HepG2 (cell line): Measurements from ENCODE around the gene IGLON5. TPM values are rescaled to one million over a fixed set of nuclear protein-coding genes. Genes with fewer than 3 reads are reported as not detected.
A peak's percentile ranks its signal among the peaks of the same experiment; 100 is the strongest.

Experiments used
- ATM ChIP-seq: fragments of 450-650 bp; IDR thresholded peaks from 2 replicates; pipeline ENCODE4 v1.7.1; 2017; ENCODE audit warnings: mild to moderate bottlenecking, borderline replicate concordance
- CBFB ChIP-seq: sonication (generic); formaldehyde crosslinking; IDR thresholded peaks from 2 replicates; pipeline ENCODE4 v1.4.0; 2020; ENCODE audit warnings: missing genetic modification reagents
- CCDC6 ChIP-seq: sonication (generic); formaldehyde crosslinking; IDR thresholded peaks from 2 replicates; pipeline ENCODE4 v1.8.1; 2022; ENCODE audit warnings: mild to moderate bottlenecking, missing genetic modification reagents, moderate library complexity
- DR1 ChIP-seq: sonication (generic); formaldehyde crosslinking; IDR thresholded peaks from 2 replicates; pipeline ENCODE4 v1.8.0; 2021; ENCODE audit warnings: mild to moderate bottlenecking, missing genetic modification reagents, inconsistent platforms
- EEA1 ChIP-seq: sonication (generic); formaldehyde crosslinking; IDR thresholded peaks from 2 replicates; pipeline ENCODE4 v1.5.1; 2020; ENCODE audit warnings: mild to moderate bottlenecking, missing genetic modification reagents, borderline replicate concordance
- ELF3 ChIP-seq: IDR thresholded peaks from 2 replicates; pipeline ENCODE4 v1.6.1; 2016; ENCODE audit warnings: missing genetic modification reagents, missing compliant biosample characterization
- IRF1 ChIP-seq: sonication (generic); formaldehyde crosslinking; IDR thresholded peaks from 2 replicates; pipeline ENCODE4 v1.4.0; 2020; ENCODE audit warnings: low read depth, mild to moderate bottlenecking, missing genetic modification reagents
- LCORL ChIP-seq, 2 experiments: fragments of 450-650 bp in 1 of 2; sonication (generic) in 1 of 2; formaldehyde crosslinking in 1 of 2; IDR thresholded peaks; 2 replicates each; pipeline versions ENCODE4 v1.5.0 to v1.6.1; 2017 to 2020; ENCODE audit warnings: antibody characterized with exemption in 1 of 2, missing genetic modification reagents in 1 of 2
- NFIB ChIP-seq: sonication (generic); formaldehyde crosslinking; IDR thresholded peaks from 2 replicates; pipeline ENCODE4 v1.9.0; 2021; ENCODE audit warnings: missing genetic modification reagents, mild to moderate bottlenecking, borderline replicate concordance
- NR3C1 ChIP-seq: sonication (generic); formaldehyde crosslinking; IDR thresholded peaks from 2 replicates; pipeline ENCODE4 v1.4.0; 2020; ENCODE audit warnings: missing genetic modification reagents
- PRDM15 ChIP-seq: sonication (generic); formaldehyde crosslinking; IDR thresholded peaks from 2 replicates; pipeline ENCODE4 v1.4.0; 2020; ENCODE audit warnings: missing genetic modification reagents
- SALL2 ChIP-seq: sonication (generic); formaldehyde crosslinking; IDR thresholded peaks from 2 replicates; pipeline ENCODE4 v1.8.1; 2023; ENCODE audit warnings: mild to moderate bottlenecking, missing genetic modification reagents, inconsistent platforms
- SP4 ChIP-seq: sonication (generic); formaldehyde crosslinking; IDR thresholded peaks from 2 replicates; pipeline ENCODE4 v1.8.1; 2023; ENCODE audit warnings: mild to moderate bottlenecking, missing genetic modification reagents
- TEAD3 ChIP-seq: optimal IDR thresholded peaks from 2 replicates; pipeline ENCODE3; 2016; ENCODE audit warnings: borderline replicate concordance
- ZFX ChIP-seq: sonication (generic); formaldehyde crosslinking; IDR thresholded peaks from 2 replicates; pipeline ENCODE4 v1.4.0; 2020; ENCODE audit warnings: mild to moderate bottlenecking, low read depth, missing genetic modification reagents, moderate library complexity
- ZKSCAN8 ChIP-seq: IDR thresholded peaks from 2 replicates; pipeline ENCODE4 v1.6.1; 2016; ENCODE audit warnings: borderline replicate concordance, missing genetic modification reagents, missing compliant biosample characterization
- ZNF124 ChIP-seq: sonication (generic); formaldehyde crosslinking; IDR thresholded peaks from 2 replicates; pipeline ENCODE4 v1.4.0; 2020; ENCODE audit warnings: missing genetic modification reagents
- ZNF207 ChIP-seq: fragments of 450-650 bp; IDR thresholded peaks from 2 replicates; pipeline ENCODE4 v1.6.1; 2016; ENCODE audit warnings: antibody characterized with exemption, borderline replicate concordance
- ZNF260 ChIP-seq: sonication (generic); formaldehyde crosslinking; IDR thresholded peaks from 2 replicates; pipeline ENCODE4 v1.4.0; 2020; ENCODE audit warnings: missing genetic modification reagents, low read depth, mild to moderate bottlenecking, borderline replicate concordance
- ZNF292 ChIP-seq: sonication (generic); formaldehyde crosslinking; IDR thresholded peaks from 2 replicates; pipeline ENCODE4 v1.8.1; 2022; ENCODE audit warnings: mild to moderate bottlenecking, low read depth, missing genetic modification reagents, borderline replicate concordance
- ZNF329 ChIP-seq: sonication (generic); formaldehyde crosslinking; IDR thresholded peaks from 2 replicates; pipeline ENCODE4 v1.9.0; 2021; ENCODE audit warnings: low read depth, mild to moderate bottlenecking, missing genetic modification reagents
- ZNF468 ChIP-seq: sonication (generic); formaldehyde crosslinking; IDR thresholded peaks from 2 replicates; pipeline ENCODE4 v1.8.0; 2022; ENCODE audit warnings: mild to moderate bottlenecking, moderate library complexity, missing genetic modification reagents
- ZNF746 ChIP-seq: sonication (generic); formaldehyde crosslinking; IDR thresholded peaks from 2 replicates; pipeline ENCODE4 v1.8.0; 2022; ENCODE audit warnings: mild to moderate bottlenecking, missing genetic modification reagents
- ZNF776 ChIP-seq: sonication (generic); formaldehyde crosslinking; IDR thresholded peaks from 2 replicates; pipeline ENCODE4 v1.4.0; 2020; ENCODE audit warnings: mild to moderate bottlenecking, missing genetic modification reagents
- ZNF780A ChIP-seq: sonication (generic); formaldehyde crosslinking; IDR thresholded peaks from 2 replicates; pipeline ENCODE4 v1.8.0; 2022; ENCODE audit warnings: mild to moderate bottlenecking, missing genetic modification reagents, moderate library complexity
- ZNF883 ChIP-seq: sonication (generic); formaldehyde crosslinking; IDR thresholded peaks from 2 replicates; pipeline ENCODE4 v1.5.1; 2020; ENCODE audit warnings: mild to moderate bottlenecking, missing genetic modification reagents; ENCODE audit errors: not compliant biosample characterization
- polyA plus RNA-seq, 8 experiments: library from polyadenylated mRNA; depleted of rRNA in 3 of 8; stranded (reverse) in 7 of 8; unstranded in 1 of 8; fragments of >200 nt; fragmentation: Illumina TruSeq in 4 of 8; extraction: Trizol in 4 of 8; gene quantifications; 2 replicates each; pipeline versions ENCODE4 v1.2.1 to v1.2.3, GENCODE V29; 2011 to 2016; ENCODE audit warnings: low read depth in 4 of 8, missing spikeins in 1 of 8, mixed read lengths in 1 of 8; ENCODE audit not compliant: insufficient read depth in 1 of 8
- total RNA-seq, 5 experiments: library from RNA; depleted of rRNA; stranded (reverse); fragments of >200 nt; fragmentation: Illumina TruSeq; extraction: Trizol; gene quantifications; 2 replicates each; pipeline ENCODE4 v1.2.3, GENCODE V29; 2016; ENCODE audit warnings: low read depth in 1 of 5

The IGLON5 gene
- total and polyA plus RNA-seq, 2 of the 13 experiments (the other 11 are each of a cell fraction or from before 2014, with no cell fraction given) = 0.04 to 5.7 TPM

GRCh38 chr19:51367565-51368365 is 56.3 kb downstream of the IGLON5 start (continued):
- TF ChIP-seq ELF3 (CRISPR knock-in tag) (peak; percentile 31; the same call in 1 of the 2 replicates), NFIB (CRISPR knock-in tag) (no peak), PRDM15 (CRISPR knock-in tag) (0 out of 2 replicates have a peak, but pooled peaks have one; percentile 9), TEAD3 (no peak), ZNF780A (CRISPR knock-in tag) (peak; percentile 44; the same call in 1 of the 2 replicates), ZFX (CRISPR knock-in tag) (peak; percentile 87), ZKSCAN8 (CRISPR knock-in tag) (peak; percentile 25; the same call in 1 of the 2 replicates), IRF1 (CRISPR knock-in tag) (0 out of 2 replicates have a peak, but pooled peaks have one; percentile 58), ZNF329 (CRISPR knock-in tag) (peak; percentile 68; the same call in 1 of the 2 replicates), CBFB (no peak), ZNF468 (0 out of 2 replicates have a peak, but pooled peaks have one; percentile 68), ZNF883 (CRISPR knock-in tag) (no peak), CCDC6 (peak; percentile 49), ZNF746 (CRISPR knock-in tag) (peak; percentile 62; the same call in 1 of the 2 replicates), ZNF776 (peak; percentile 77; the same call in 1 of the 2 replicates), ATM (no peak), SALL2 (CRISPR knock-in tag) (peak; percentile 85), ZNF292 (peak; percentile 39; the same call in 1 of the 2 replicates), ZNF124 (CRISPR knock-in tag) (no peak; the same call in 1 of the 2 replicates), NR3C1 (CRISPR knock-in tag) (no peak), ZNF207 (no peak), LCORL (IDR thresholded peaks at IDR 0.05) (no peak), LCORL (CRISPR knock-in tag; IDR thresholded peaks at IDR 0.05) (peak; percentile 46; the same call in 1 of the 2 replicates), DR1 (CRISPR knock-in tag) (peak; percentile 78), ZNF260 (CRISPR knock-in tag) (no peak), SP4 (CRISPR knock-in tag) (peak; percentile 94), EEA1 (CRISPR knock-in tag) (peak; percentile 93; the same call in 1 of the 2 replicates)
